Left ventricle myocardium inferior (tissue), 1 donor: ENCODE data around the gene GNG8. TPM values are rescaled to one million over a fixed set of nuclear protein-coding genes. Genes with fewer than 3 reads are reported as not detected.

Experiments
- DNase-seq: peaks from one replicate; pipeline ENCODE4 v3.0.0-alpha.2; 2020
- H3K27ac ChIP-seq: fragments of 200-600 bp; replicated peaks from 2 replicates; pipeline ENCODE4 v1.8.0; 2021
- H3K27me3 ChIP-seq: fragments of 200-600 bp; 2 replicates; pipeline ENCODE4 v1.8.0; 2021; ENCODE audit warnings: low read depth
- H3K36me3 ChIP-seq: fragments of 200-600 bp; 2 replicates; pipeline ENCODE4 v1.8.0; 2021
- H3K4me1 ChIP-seq: fragments of 200-600 bp; 2 replicates; pipeline ENCODE4 v1.8.0; 2021
- H3K4me3 ChIP-seq: fragments of 200-600 bp; 2 replicates; pipeline ENCODE4 v1.8.0; 2021; ENCODE audit warnings: mild to moderate bottlenecking, moderate library complexity
- H3K9me3 ChIP-seq: fragments of 200-600 bp; replicated peaks from 2 replicates; pipeline ENCODE4 v1.8.0; 2021
- CTCF ChIP-seq: fragments of 200-600 bp; IDR thresholded peaks from 2 replicates; pipeline ENCODE4 v1.8.0; 2021; ENCODE audit warnings: antibody characterized with exemption, mild to moderate bottlenecking, borderline replicate concordance
- intact Hi-C: fragments of 100-400 bp; cut with micrococcal nuclease; formaldehyde crosslinking; loops from one replicate; pipeline ENCODE4 v1.11.0; 2022
- total RNA-seq: library from RNA; stranded (reverse); fragmentation: NEBNext Ultra II Directional; extraction: Animal tissue kit (Norgen Biotek cat#: 25700); gene quantifications from one replicate; pipeline ENCODE4 v1.2.1, GENCODE V29; 2021
- donor health status: DM: no; HTN: yes; CAD: no; lungs with severe emphysema.

GNG8 gene
- total RNA-seq, 1 donor from 2014 or later = not detected

DNA sequence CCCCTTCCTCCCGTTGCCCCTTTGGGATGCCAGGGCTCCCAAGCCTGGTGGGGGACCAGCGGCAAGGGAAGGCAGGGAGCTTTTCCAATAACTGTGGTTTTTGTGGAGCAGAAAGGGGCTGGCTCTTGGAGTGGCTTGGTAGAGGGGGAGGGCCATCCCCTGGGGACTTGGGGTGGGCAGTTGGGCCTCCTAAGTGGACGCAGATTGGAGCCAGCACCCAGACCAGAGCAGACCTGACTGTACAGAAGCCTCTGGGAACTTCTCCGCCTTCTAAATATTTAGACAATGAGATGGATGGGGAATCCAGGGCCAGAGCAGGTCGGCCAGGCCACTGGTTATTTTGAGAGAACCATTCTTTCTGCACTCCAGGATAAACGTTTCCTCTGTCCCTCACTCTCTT is 15.3 kb downstream of the GNG8 start:
- Histone ChIP-seq H3K36me3 (no peaks in the 10 kb centered on the region), H3K4me3 (peak overlapping the region; percentile 55), H3K4me1 (peaks cover 82% of the 10 kb centered on the region), H3K9me3 (no peaks in the 10 kb centered on the region), H3K27me3 (no peaks in the 10 kb centered on the region), H3K27ac (peak overlapping the region; percentile 85)
- intact Hi-C loops = no loop called here
- DNase-seq = no peak
- no peak for TF ChIP-seq CTCF

DNA sequence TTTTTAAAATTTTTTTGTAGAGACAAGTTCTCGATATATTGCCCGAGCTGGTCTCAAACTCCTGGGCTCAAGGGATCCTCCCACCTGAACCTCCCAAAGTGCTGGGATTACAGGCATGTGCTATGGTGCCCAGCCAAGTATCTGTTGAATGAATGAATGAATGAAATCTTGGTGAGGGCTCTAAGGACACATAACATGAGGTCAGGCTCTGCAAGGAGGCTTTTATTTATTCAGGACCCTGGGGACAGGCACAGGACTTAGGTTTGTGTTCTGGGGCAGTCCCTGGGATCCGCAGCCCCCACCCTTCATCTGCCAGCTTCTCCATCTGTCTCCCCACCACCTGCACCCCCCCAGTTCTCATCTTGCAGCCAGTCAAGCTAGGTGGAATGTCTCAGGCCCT is 15.7 kb downstream of the GNG8 start:
- H3K27me3 ChIP-seq = no peaks in the 10 kb centered on the region
- no peak for TF ChIP-seq CTCF
- H3K4me3 ChIP-seq = peak overlapping the region; percentile 55
- no peaks in the 10 kb centered on the region for H3K9me3 ChIP-seq
- no peak for DNase-seq
- H3K36me3 ChIP-seq = no peaks in the 10 kb centered on the region
- H3K4me1 ChIP-seq = peaks cover 78% of the 10 kb centered on the region
- intact Hi-C loops = no loop called here
- peak overlapping the region; percentile 85 for H3K27ac ChIP-seq

DNA sequence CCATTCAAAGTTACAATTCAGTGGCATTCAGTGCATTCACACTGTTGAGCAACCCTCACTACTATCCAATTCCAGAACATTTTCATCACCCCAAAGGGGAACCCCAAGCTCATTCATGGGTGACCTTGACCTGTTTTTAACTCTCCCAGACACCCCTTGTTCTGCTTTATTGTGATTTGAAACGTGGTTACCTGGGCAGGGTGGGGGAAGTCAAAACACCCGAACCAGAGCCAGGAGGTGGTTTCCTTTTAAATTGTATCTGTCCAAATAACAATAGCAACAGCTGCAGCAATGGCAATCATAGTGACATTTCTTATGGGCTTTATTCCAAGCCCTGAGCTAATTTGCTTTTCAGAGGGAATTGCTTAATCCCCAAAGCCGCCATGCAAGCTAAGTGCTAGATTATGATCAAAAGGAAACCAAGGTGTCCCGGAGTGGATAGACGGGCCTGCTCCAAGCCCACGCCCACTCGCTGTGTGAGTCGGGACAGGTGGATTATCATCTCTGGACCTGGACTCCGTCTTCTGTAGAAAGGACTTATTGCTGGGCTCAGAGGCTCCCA is 17.3 kb downstream of the GNG8 start:
- no peak for TF ChIP-seq CTCF
- Histone ChIP-seq H3K9me3 (no peaks in the 10 kb centered on the region), H3K27me3 (no peaks in the 10 kb centered on the region), H3K27ac (peak overlapping the region; percentile 85), H3K4me1 (peaks cover 72% of the 10 kb centered on the region), H3K36me3 (no peaks in the 10 kb centered on the region), H3K4me3 (no peak overlapping the region)
- intact Hi-C loops = no loop called here
- no peak for DNase-seq

DNA sequence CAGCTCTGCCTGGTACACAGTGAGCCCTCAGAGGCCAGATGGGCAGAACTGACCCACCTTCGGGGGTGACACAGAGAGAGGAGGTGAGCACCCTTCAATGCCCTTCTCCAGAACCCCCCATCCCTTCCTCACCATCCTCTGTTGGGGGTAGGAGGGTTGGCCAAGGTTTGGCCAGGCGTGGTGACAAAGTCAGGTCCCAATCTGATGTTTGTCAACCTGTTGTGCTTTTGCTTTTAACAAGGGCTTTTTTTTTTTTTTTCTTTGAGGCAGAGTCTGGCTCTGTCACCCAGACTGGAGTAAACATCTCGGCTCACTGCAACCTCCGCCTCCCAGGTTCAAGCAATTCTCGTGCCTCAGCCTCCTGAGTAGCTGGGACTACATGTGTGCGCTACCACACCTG is 18.4 kb downstream of the GNG8 start:
- no peaks in the 10 kb centered on the region for H3K36me3 ChIP-seq
- intact Hi-C loops = no loop called here
- no peak overlapping the region for H3K27ac ChIP-seq
- H3K4me3 ChIP-seq = no peak overlapping the region
- no peaks in the 10 kb centered on the region for H3K9me3 ChIP-seq
- no peak for TF ChIP-seq CTCF
- DNase-seq = no peak
- H3K4me1 ChIP-seq = peaks cover 64% of the 10 kb centered on the region
- no peaks in the 10 kb centered on the region for H3K27me3 ChIP-seq

DNA sequence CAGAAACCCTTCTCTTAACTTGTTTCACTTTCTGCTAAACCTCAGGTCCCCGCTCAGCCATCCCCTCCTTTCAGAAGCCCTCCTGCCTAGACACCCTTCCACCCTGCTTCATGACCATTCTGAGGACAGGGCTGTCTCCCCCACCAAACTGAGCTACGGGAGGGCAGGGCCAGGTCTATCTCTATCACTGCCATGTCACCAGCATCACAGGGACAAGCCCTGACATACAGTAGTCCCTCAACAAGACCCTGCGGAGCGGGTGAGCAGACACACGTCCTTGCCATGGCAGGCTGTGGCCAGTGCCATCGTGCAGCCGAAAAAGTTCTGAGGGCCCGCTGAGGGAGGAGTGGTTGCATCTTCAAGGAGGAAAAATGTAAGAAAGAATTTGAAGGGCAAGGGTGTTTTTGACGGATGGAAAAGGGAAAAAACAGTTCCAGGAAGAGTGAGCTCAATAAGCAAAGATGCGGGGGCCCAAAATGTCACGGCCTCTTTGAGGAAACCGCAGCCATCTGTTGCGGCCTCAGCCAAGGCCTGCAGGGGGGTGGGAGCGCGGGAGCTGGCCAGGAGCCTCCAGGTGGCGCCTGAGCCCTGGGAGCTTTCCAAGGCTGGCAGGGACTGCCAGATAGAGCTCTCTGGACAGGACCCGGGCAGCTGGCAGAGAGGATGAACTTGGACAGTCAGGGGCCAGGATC is 19.2 kb downstream of the GNG8 start:
- Histone ChIP-seq H3K9me3 (no peaks in the 10 kb centered on the region), H3K4me3 (no peak overlapping the region), H3K36me3 (no peaks in the 10 kb centered on the region), H3K27me3 (no peaks in the 10 kb centered on the region), H3K4me1 (peaks cover 57% of the 10 kb centered on the region), H3K27ac (no peak overlapping the region)
- peak; percentile 59 for TF ChIP-seq CTCF
- peak; percentile 71 for DNase-seq
- intact Hi-C loops = no loop called here
